ENCODE data around the gene URM1.

URM1 gene

DNA sequence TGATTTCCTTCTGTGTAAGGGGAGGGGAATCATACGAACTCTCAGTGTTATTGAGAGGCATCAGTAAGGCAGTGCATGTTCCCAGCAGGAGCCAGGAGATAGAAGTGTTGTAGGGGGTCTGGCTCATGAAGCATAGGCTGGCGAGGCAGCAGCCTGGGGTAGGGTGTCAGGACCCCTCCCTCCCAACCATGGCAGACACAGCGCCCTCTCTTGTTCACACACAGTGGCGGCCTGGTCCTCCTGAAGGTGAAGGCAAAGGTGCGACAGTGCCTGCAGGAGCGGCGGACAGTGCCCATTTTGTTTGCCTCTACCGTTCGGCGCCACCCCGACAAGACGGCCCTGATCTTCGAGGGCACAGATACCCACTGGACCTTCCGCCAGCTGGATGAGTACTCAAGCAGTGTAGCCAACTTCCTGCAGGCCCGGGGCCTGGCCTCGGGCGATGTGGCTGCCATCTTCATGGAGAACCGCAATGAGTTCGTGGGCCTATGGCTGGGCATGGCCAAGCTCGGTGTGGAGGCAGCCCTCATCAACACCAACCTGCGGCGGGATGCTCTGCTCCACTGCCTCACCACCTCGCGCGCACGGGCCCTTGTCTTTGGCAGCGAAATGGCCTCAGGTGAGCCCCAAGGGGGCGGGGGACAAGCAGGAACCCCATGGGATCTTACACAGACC is 26.1 kb upstream of the URM1 start:
- H3K4me1 ChIP-seq = no peaks in the 10 kb centered on the region; the same call in 1 of the 2 replicates
- TF ChIP-seq, protein P1, sequence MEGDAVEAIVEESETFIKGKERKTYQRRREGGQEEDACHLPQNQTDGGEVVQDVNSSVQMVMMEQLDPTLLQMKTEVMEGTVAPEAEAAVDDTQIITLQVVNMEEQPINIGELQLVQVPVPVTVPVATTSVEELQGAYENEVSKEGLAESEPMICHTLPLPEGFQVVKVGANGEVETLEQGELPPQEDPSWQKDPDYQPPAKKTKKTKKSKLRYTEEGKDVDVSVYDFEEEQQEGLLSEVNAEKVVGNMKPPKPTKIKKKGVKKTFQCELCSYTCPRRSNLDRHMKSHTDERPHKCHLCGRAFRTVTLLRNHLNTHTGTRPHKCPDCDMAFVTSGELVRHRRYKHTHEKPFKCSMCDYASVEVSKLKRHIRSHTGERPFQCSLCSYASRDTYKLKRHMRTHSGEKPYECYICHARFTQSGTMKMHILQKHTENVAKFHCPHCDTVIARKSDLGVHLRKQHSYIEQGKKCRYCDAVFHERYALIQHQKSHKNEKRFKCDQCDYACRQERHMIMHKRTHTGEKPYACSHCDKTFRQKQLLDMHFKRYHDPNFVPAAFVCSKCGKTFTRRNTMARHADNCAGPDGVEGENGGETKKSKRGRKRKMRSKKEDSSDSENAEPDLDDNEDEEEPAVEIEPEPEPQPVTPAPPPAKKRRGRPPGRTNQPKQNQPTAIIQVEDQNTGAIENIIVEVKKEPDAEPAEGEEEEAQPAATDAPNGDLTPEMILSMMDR (IDR thresholded peaks at IDR 0.05; ENCODE audit: low read depth, low read length) = no peak
- no peak for DNase-seq

DNA sequence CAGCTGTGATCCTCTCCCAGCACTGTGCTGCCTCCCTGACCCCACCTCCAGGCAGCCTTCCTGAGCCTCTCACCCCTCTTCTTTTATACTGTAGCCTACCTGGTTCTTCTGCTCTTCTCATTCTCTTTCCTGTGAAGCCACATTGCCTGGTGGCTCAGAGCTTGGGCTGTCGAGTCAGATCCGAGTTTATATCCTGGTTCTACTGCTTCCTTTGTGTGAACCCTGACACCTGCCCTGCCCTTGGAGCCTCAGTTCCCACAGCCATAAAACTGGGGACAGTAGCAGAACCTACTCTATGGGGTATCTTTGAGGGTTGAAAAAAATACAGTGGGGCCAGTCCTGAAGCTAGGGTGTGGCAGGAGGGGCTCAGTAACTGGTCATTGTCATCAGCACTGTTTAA is 22.0 kb upstream of the URM1 start:
- no peaks in the 10 kb centered on the region for H3K4me1 ChIP-seq
- TF ChIP-seq, protein P1 (IDR thresholded peaks at IDR 0.05; ENCODE audit: low read depth, low read length) = no peak
- no peak overlapping the region for H3K4me3 ChIP-seq (ENCODE audit: low read depth, low read length)
- no peaks in the 10 kb centered on the region for H3K9me3 ChIP-seq
- no peak for DNase-seq
- no peaks in the 10 kb centered on the region for H3K27me3 ChIP-seq
- H3K36me3 ChIP-seq = peaks cover 48% of the 10 kb centered on the region

More for the DNA sequence above, 26.1 kb upstream of the URM1 start:
- Histone ChIP-seq H3K36me3 (peaks cover 48% of the 10 kb centered on the region), H3K27me3 (no peaks in the 10 kb centered on the region), H3K4me3 (ENCODE audit: low read depth, low read length) (no peak overlapping the region), H3K9me3 (no peaks in the 10 kb centered on the region)

DNA sequence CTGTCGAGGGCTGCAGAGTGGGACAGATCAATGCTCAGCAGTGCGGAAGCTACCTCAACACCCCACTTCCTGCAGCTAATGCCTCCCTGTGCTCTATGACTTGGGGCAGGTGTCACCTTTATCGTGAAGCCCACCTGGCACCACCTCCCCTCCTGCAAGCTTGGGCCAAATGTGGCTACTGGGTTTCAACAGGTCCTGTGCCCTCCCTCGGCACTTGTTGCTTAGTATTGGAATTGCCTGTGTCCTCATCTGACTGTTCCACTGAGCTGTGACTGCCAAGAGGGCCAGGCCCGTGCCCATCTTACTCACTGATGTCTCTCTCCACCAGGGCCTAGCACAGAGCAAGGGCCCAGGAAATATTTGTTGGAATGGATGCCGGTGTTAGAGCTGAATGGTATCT is 21.4 kb upstream of the URM1 start:
- Histone ChIP-seq H3K9me3 (no peaks in the 10 kb centered on the region), H3K36me3 (peaks cover 46% of the 10 kb centered on the region), H3K4me3 (ENCODE audit: low read depth, low read length) (no peak overlapping the region), H3K27me3 (no peaks in the 10 kb centered on the region), H3K4me1 (no peaks in the 10 kb centered on the region)
- no peak for DNase-seq
- TF ChIP-seq, protein P1 (IDR thresholded peaks at IDR 0.05; ENCODE audit: low read depth, low read length) = no peak

DNA sequence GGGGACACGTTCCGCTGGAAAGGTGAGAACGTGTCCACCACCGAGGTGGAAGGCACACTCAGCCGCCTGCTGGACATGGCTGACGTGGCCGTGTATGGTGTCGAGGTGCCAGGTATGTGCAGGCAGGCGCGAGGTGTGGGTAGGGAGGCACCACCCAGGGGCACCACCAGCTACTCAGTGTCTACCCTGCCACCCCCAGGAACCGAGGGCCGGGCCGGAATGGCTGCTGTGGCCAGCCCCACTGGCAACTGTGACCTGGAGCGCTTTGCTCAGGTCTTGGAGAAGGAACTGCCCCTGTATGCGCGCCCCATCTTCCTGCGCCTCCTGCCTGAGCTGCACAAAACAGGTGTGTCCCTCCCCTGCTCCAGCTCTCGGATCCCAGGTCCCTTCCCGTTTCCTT is 15.7 kb upstream of the URM1 start:
- Histone ChIP-seq H3K27me3 (no peaks in the 10 kb centered on the region), H3K4me3 (ENCODE audit: low read depth, low read length) (no peak overlapping the region), H3K4me1 (no peaks in the 10 kb centered on the region), H3K9me3 (no peaks in the 10 kb centered on the region), H3K36me3 (peaks cover 11% of the 10 kb centered on the region)
- no peak for DNase-seq
- TF ChIP-seq, protein P1 (IDR thresholded peaks at IDR 0.05; ENCODE audit: low read depth, low read length) = no peak

DNA sequence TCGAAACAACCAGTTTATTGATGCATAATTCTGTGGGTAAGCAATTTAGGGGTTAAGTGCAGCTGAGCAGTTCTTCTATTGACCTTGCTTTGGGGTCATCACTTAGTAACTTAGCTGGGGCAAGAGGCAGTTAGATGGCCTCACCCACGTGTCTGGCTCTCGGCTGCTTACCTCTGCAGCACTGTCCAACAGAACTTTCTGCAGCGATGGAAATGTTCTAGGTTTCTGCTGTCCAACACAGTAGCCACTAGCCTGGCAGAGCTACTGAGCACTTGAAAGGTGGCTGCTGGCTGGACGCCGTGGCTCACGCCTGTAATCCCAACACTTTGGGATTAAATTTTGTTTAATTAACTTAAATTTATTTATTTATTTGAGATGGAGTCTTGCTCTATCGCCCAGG is 13.1 kb upstream of the URM1 start:
- Histone ChIP-seq H3K36me3 (peaks cover 6% of the 10 kb centered on the region), H3K4me1 (no peaks in the 10 kb centered on the region)

DNA sequence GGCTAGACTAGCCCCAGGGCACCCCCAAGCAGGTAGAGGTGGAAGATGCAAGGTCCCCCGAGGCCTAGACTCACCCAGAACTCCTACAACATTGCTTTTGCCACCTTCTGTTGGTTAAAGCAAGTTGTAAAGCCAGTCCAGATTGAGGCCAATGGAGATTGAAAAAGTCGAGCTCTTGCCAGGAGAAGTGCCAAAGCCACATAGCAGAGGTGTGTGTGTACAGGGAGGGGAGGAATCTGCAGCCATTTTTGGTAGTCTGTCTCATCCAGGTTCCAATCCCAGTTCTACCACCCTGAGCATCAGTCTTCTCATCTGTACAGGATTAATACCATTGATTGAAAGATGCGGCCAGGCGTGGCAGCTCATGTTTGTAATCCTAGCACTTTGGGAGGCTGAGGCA is 12.3 kb upstream of the URM1 start:
- TF ChIP-seq, protein P1 (IDR thresholded peaks at IDR 0.05; ENCODE audit: low read depth, low read length) = no peak
- DNase-seq = no peak
- H3K4me1 ChIP-seq = no peaks in the 10 kb centered on the region
- no peaks in the 10 kb centered on the region for H3K27me3 ChIP-seq
- H3K9me3 ChIP-seq = no peaks in the 10 kb centered on the region
- H3K4me3 ChIP-seq (ENCODE audit: low read depth, low read length) = no peak overlapping the region
- peaks cover 3% of the 10 kb centered on the region for H3K36me3 ChIP-seq

More for the DNA sequence above, 13.1 kb upstream of the URM1 start:
- H3K9me3 ChIP-seq = no peaks in the 10 kb centered on the region
- no peak overlapping the region for H3K4me3 ChIP-seq (ENCODE audit: low read depth, low read length)
- no peak for DNase-seq
- no peaks in the 10 kb centered on the region for H3K27me3 ChIP-seq
- TF ChIP-seq, protein P1 (IDR thresholded peaks at IDR 0.05; ENCODE audit: low read depth, low read length) = no peak
